PC-9 (cell line): Measurements from ENCODE around the gene CD247. TPM values are rescaled to one million over a fixed set of nuclear protein-coding genes. Genes with fewer than 3 reads are reported as not detected.
A peak's percentile ranks its signal among the peaks of the same experiment; 100 is the strongest.

Experiments used
- BruUV-seq: library from RNA; stranded (reverse); fragments of 400-500 nt; replicated peaks from 2 replicates; lab custom pipeline; 2021; lab: Mats Ljungman, UMichigan
- CTCF ChIA-PET: fragments of 300-600 bp; sonication (Branson Sonifier 250); formaldehyde crosslinking; loops from one replicate; lab custom pipeline; 2022; ENCODE audit warnings: antibody characterized with exemption; lab: Charles Lee
- POLR2A ChIA-PET: fragments of 300-600 bp; sonication (Branson Sonifier 250); formaldehyde crosslinking; loops from one replicate; lab custom pipeline; 2022; ENCODE audit warnings: antibody characterized with exemption; ENCODE audit not compliant: unreplicated experiment; lab: Charles Lee
- DNase-seq, 2 experiments: peaks; one replicate each; pipeline versions ENCODE4 v3.0.0 to v3.0.0-alpha.2; 2015 to 2022; ENCODE audit warnings: mixed read lengths in 1 of 2
- H2AFZ ChIP-seq: fragments of 200-600 bp; sonication (generic); 2 replicates; pipeline ENCODE4 v1.8.1; 2017; ENCODE audit warnings: antibody characterized with exemption
- H3F3A ChIP-seq: fragments of 200-600 bp; sonication (generic); 2 replicates; pipeline ENCODE4 v1.8.1; 2017; ENCODE audit warnings: antibody characterized with exemption, mild to moderate bottlenecking, low read depth; ENCODE audit not compliant: insufficient read depth
- H3K27ac ChIP-seq: fragments of 200-600 bp; sonication (generic); 2 replicates; pipeline ENCODE4 v1.6.1; 2016; ENCODE audit warnings: mixed run types
- H3K27me3 ChIP-seq: fragments of 200-600 bp; sonication (generic); 2 replicates; pipeline ENCODE4 v1.6.1; 2016; ENCODE audit warnings: low read depth, mixed run types; ENCODE audit not compliant: insufficient read depth
- H3K36me3 ChIP-seq: fragments of 200-600 bp; sonication (generic); 2 replicates; pipeline ENCODE4 v1.6.1; 2016; ENCODE audit warnings: low read depth, mixed run types
- H3K4me1 ChIP-seq: fragments of 200-600 bp; sonication (generic); replicated peaks from 2 replicates; pipeline ENCODE4 v1.6.1; 2016; ENCODE audit warnings: mixed run types; ENCODE audit not compliant: insufficient read depth
- H3K4me2 ChIP-seq: fragments of 200-600 bp; sonication (generic); 2 replicates; pipeline ENCODE4 v1.6.1; 2017; ENCODE audit warnings: mixed run types
- H3K4me3 ChIP-seq: fragments of 200-600 bp; sonication (generic); 2 replicates; pipeline ENCODE4 v1.6.1; 2016; ENCODE audit warnings: mixed run types
- H3K79me2 ChIP-seq: fragments of 200-600 bp; sonication (generic); 2 replicates; pipeline ENCODE4 v1.6.1; 2017; ENCODE audit warnings: low read depth, mixed run types
- H3K9me2 ChIP-seq: fragments of 200-600 bp; sonication (generic); 2 replicates; pipeline ENCODE4 v1.8.1; 2017; ENCODE audit warnings: mild to moderate bottlenecking; ENCODE audit not compliant: insufficient read depth
- H3K9me3 ChIP-seq: fragments of 200-600 bp; sonication (generic); 2 replicates; pipeline ENCODE4 v1.8.1; 2016; ENCODE audit warnings: low read depth; ENCODE audit not compliant: insufficient read depth
- H4K20me1 ChIP-seq: fragments of 200-600 bp; sonication (generic); 2 replicates; pipeline ENCODE4 v1.8.1; 2017; ENCODE audit not compliant: insufficient read depth
- EZH2 ChIP-seq: fragments of 200-600 bp; sonication (generic); IDR thresholded peaks from 2 replicates; pipeline ENCODE4 v1.8.0; 2017; ENCODE audit warnings: antibody characterized with exemption, low read depth
- intact Hi-C: fragments of 100-400 bp; cut with micrococcal nuclease; formaldehyde crosslinking; loops from one replicate; pipeline ENCODE4 v1.10.0; 2022; ENCODE audit not compliant: unreplicated experiment
- total RNA-seq: library from RNA; stranded (reverse); gene quantifications from 2 replicates; pipeline ENCODE4 v1.2.3, GENCODE V29; 2021
- TF ChIP-seq, protein P1 (sequence below): fragments of 200-600 bp; sonication (generic); conservative IDR thresholded peaks from 2 replicates; pipeline ENCODE4 v1.6.1; 2017; ENCODE audit warnings: mixed run types, antibody characterized with exemption, mild to moderate bottlenecking, moderate library complexity

The CD247 gene
- total RNA-seq, 1 experiment from 2014 or later = not detected

DNA sequence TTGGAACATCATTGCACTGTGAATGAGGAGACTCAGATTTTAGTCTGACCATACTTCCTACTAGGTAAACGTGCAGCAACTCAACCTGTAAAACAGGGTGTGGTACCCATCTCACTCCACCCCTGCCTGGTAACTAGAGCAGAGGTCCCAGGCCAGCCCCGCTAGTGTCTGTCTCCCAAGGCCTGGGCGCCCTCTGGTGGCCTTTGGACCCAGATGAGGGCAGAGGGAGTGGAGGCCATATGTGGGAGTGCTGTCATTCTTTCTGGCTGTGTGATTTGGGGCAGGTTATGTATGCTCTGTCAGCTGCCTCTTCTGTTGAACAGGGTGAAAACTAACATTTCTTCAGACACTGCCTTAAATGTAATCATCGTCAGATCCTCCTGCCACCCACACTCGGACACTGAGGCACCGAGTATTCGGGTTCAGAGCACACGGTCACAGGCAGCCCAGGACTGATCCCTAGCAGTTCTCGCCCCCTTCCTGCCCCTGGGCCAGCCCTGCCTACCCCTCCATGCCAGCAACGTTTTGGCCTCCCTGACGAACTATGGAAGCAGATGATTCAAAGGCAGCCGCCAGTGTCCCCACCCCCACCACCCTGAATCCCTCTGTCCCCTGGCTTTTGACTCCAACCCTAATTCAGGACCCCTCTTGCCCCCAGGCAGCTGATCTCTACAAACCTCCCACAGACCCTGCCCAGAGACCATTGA, 76.0 kb downstream of the CD247 start:
- no peaks in the 10 kb centered on the region for H3K9me3 ChIP-seq

DNA sequence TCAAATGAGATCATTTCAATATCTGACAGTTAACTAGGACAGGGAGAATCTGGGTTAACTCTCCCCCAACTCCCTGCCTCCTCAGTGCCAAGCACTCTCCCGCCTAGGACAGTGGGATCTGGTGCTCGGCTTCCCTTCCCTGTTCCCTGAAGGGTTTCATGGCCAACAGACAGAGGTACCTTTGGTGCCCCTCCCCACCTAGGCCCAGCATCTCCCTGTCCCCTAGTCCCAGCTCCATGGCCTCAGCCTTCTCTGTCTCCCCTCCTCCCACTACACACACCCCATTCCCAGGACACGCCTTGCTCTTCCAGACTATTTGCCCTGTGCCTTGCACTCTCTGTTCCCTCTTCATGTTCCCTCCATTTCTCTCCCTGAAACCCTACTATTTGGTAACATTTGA, 77.1 kb downstream of the CD247 start:
- DNase-seq = no peak
- intact Hi-C loops = no loop called here
- H2AFZ ChIP-seq = no peak overlapping the region
- H3K4me1 ChIP-seq = peaks cover 16% of the 10 kb centered on the region
- no peaks in the 10 kb centered on the region for H3K9me2 ChIP-seq
- H3K79me2 ChIP-seq = no peaks in the 10 kb centered on the region
- ChIA-PET POLR2A (interaction anchor here (0.6 kb wide), 1 partner anchor 221 kb away, joined by 6 read pairs; no protein-coding TSS in a partner anchor), CTCF (interaction anchor here (0.5 to 1.0 kb wide), 2 partner anchors 14 to 969 kb away, joined by 4 read pairs; no protein-coding TSS in a partner anchor)
- no peak for TF ChIP-seq EZH2
- TF ChIP-seq, protein P1, sequence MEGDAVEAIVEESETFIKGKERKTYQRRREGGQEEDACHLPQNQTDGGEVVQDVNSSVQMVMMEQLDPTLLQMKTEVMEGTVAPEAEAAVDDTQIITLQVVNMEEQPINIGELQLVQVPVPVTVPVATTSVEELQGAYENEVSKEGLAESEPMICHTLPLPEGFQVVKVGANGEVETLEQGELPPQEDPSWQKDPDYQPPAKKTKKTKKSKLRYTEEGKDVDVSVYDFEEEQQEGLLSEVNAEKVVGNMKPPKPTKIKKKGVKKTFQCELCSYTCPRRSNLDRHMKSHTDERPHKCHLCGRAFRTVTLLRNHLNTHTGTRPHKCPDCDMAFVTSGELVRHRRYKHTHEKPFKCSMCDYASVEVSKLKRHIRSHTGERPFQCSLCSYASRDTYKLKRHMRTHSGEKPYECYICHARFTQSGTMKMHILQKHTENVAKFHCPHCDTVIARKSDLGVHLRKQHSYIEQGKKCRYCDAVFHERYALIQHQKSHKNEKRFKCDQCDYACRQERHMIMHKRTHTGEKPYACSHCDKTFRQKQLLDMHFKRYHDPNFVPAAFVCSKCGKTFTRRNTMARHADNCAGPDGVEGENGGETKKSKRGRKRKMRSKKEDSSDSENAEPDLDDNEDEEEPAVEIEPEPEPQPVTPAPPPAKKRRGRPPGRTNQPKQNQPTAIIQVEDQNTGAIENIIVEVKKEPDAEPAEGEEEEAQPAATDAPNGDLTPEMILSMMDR = no peak
- H3K9me3 ChIP-seq = no peaks in the 10 kb centered on the region
- H4K20me1 ChIP-seq = no peaks in the 10 kb centered on the region
- H3K4me3 ChIP-seq = no peak overlapping the region
- no peaks in the 10 kb centered on the region; the same call in 1 of the 2 replicates for H3F3A ChIP-seq
- H3K27me3 ChIP-seq = no peaks in the 10 kb centered on the region
- BruUV-seq = no TSS peak
- peak overlapping the region; percentile 52 for H3K27ac ChIP-seq
- H3K4me2 ChIP-seq = peak overlapping the region; percentile 61
- no peaks in the 10 kb centered on the region for H3K36me3 ChIP-seq

More for the DNA sequence above, 76.0 kb downstream of the CD247 start:
- intact Hi-C loops = loop anchor here (1.0 to 2.0 kb wide), 8 partner anchors 41 to 532 kb away; partner anchors contain the start of gene POU2F1
- peak; percentile 92 for DNase-seq
- peaks cover 5% of the 10 kb centered on the region for H3F3A ChIP-seq
- H3K9me2 ChIP-seq = no peaks in the 10 kb centered on the region
- H3K79me2 ChIP-seq = no peaks in the 10 kb centered on the region
- H3K4me3 ChIP-seq = 0 out of 2 replicates have a peak overlapping the region, but pooled peaks have one; percentile 3
- H3K27ac ChIP-seq = peak overlapping the region; percentile 52; the same call in 1 of the 2 replicates
- H3K4me1 ChIP-seq = peaks cover 21% of the 10 kb centered on the region
- no TSS peak for BruUV-seq
- ChIA-PET CTCF (interaction anchor here (0.9 kb wide), 1 partner anchor 91 kb away, joined by 6 read pairs; no protein-coding TSS in a partner anchor), POLR2A (interaction anchor here (0.7 kb wide), 1 partner anchor 43 kb away, joined by 3 read pairs; no protein-coding TSS in a partner anchor)
- H3K4me2 ChIP-seq = peak overlapping the region; percentile 61
- H4K20me1 ChIP-seq = no peaks in the 10 kb centered on the region
- no peak for TF ChIP-seq EZH2
- TF ChIP-seq, protein P1 = peak; percentile 91
- peak overlapping the region; percentile 23; the same call in 1 of the 2 replicates for H2AFZ ChIP-seq
- H3K36me3 ChIP-seq = no peaks in the 10 kb centered on the region
- H3K27me3 ChIP-seq = no peaks in the 10 kb centered on the region

DNA sequence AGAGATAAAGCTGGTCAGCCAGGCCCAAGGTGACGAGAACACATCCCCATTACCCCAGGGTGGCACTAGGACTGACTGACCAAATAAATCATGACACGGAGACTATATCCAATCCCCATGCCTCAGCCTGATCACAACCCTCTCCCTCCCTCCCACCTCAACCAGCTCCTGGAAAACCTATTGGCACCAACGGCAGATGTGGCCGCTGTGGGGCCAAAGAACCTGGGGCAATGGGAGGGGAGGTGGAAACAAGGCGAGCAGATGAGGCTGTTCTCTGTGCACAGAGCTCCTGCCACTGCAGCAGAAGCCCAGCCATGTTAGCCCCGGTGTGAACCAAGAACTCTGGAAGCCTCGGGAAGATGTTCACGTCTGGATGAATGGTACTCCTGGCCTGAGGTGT, 77.6 kb downstream of the CD247 start:
- no peak for DNase-seq
- Histone ChIP-seq H3K27ac (no peak overlapping the region), H3F3A (no peaks in the 10 kb centered on the region; the same call in 1 of the 2 replicates), H3K4me1 (peaks cover 16% of the 10 kb centered on the region), H3K9me2 (no peaks in the 10 kb centered on the region), H3K27me3 (no peaks in the 10 kb centered on the region), H3K79me2 (no peaks in the 10 kb centered on the region), H3K4me3 (no peak overlapping the region), H3K9me3 (no peaks in the 10 kb centered on the region), H4K20me1 (no peaks in the 10 kb centered on the region), H3K36me3 (no peaks in the 10 kb centered on the region), H3K4me2 (no peak overlapping the region), H2AFZ (no peak overlapping the region)
- POLR2A ChIA-PET = interaction anchor here (0.6 kb wide), 1 partner anchor 221 kb away, joined by 6 read pairs; no protein-coding TSS in a partner anchor
- no peak for TF ChIP-seq EZH2
- TF ChIP-seq, protein P1 = no peak
- no TSS peak for BruUV-seq
- CTCF ChIA-PET = interaction anchor here (0.6 to 1.0 kb wide), 2 partner anchors 14 to 174 kb away, joined by 4 to 5 read pairs; no protein-coding TSS in a partner anchor
- intact Hi-C loops = no loop called here
